H9 (cell line): ENCODE data around the gene CD1D. TPM values are rescaled to one million over a fixed set of nuclear protein-coding genes. Genes with fewer than 3 reads are reported as not detected.

ENCODE experiments used
- DNase-seq: peaks from one replicate; pipeline ENCODE4 v3.0.0-alpha.2; 2017
- H2AFZ ChIP-seq: one replicate; pipeline ENCODE4 v1.6.1; 2013; ENCODE audit warnings: mild to moderate bottlenecking, low read length, control low read depth, moderate library complexity
- H2AK5ac ChIP-seq: 2 replicates; pipeline ENCODE4 v1.6.1; 2013; ENCODE audit warnings: low read length, control low read depth, mixed read lengths; ENCODE audit not compliant: insufficient read length
- H2BK120ac ChIP-seq: one replicate; pipeline ENCODE4 v1.6.1; 2013; ENCODE audit warnings: low read depth, mild to moderate bottlenecking, low read length, control low read depth, inconsistent platforms; ENCODE audit not compliant: poor library complexity, severe bottlenecking
- H2BK12ac ChIP-seq: 2 replicates; pipeline ENCODE4 v1.6.1; 2013; ENCODE audit warnings: low read length, control low read depth, mixed read lengths, low read depth; ENCODE audit not compliant: insufficient read length
- H2BK15ac ChIP-seq: 2 replicates; pipeline ENCODE4 v1.6.1; 2013; ENCODE audit warnings: low read depth, low read length, control low read depth
- H2BK20ac ChIP-seq: one replicate; pipeline ENCODE4 v1.6.1; 2013; ENCODE audit warnings: low read depth, mild to moderate bottlenecking, low read length, control low read depth, inconsistent platforms; ENCODE audit not compliant: poor library complexity, severe bottlenecking
- H2BK5ac ChIP-seq: 2 replicates; pipeline ENCODE4 v1.6.1; 2013; ENCODE audit warnings: low read length, control low read depth, mixed read lengths; ENCODE audit not compliant: insufficient read length
- H3K14ac ChIP-seq: 2 replicates; pipeline ENCODE4 v1.6.1; 2013; ENCODE audit warnings: low read length, control low read depth; ENCODE audit not compliant: insufficient read depth
- H3K18ac ChIP-seq: 2 replicates; pipeline ENCODE4 v1.6.1; 2013; ENCODE audit warnings: low read depth, mild to moderate bottlenecking, mixed read lengths, low read length, control low read depth; ENCODE audit not compliant: insufficient read length
- H3K23ac ChIP-seq: 2 replicates; pipeline ENCODE4 v1.6.1; 2013; ENCODE audit warnings: low read length, control low read depth, mixed read lengths, low read depth; ENCODE audit not compliant: insufficient read length
- H3K23me2 ChIP-seq: 2 replicates; pipeline ENCODE4 v1.6.1; 2013; ENCODE audit warnings: low read depth, mild to moderate bottlenecking, mixed read lengths, low read length, control low read depth; ENCODE audit not compliant: insufficient read length, poor library complexity, severe bottlenecking
- H3K27ac ChIP-seq: 2 replicates; pipeline ENCODE4 v1.5.1; 2013; ENCODE audit warnings: low read length, control low read depth, mixed read lengths, low read depth; ENCODE audit not compliant: insufficient read length
- H3K27me3 ChIP-seq: 2 replicates; pipeline ENCODE4 v1.6.1; 2013; ENCODE audit warnings: low read length, control low read depth, inconsistent platforms; ENCODE audit not compliant: insufficient read depth
- H3K4ac ChIP-seq: 2 replicates; pipeline ENCODE4 v1.6.1; 2013; ENCODE audit warnings: low read depth, mild to moderate bottlenecking, control low read depth, inconsistent platforms, low read length, moderate library complexity
- H3K4me1 ChIP-seq: 2 replicates; pipeline ENCODE4 v1.6.1; 2013; ENCODE audit warnings: low read length, control low read depth, inconsistent platforms; ENCODE audit not compliant: insufficient read depth
- H3K4me2 ChIP-seq: 2 replicates; pipeline ENCODE4 v1.6.1; 2013; ENCODE audit warnings: low read length, control low read depth, mixed read lengths; ENCODE audit not compliant: insufficient read length, insufficient read depth
- H3K56ac ChIP-seq: 2 replicates; pipeline ENCODE4 v1.6.1; 2013; ENCODE audit warnings: low read depth, mild to moderate bottlenecking, mixed read lengths, low read length, control low read depth; ENCODE audit not compliant: insufficient read length
- H3K79me1 ChIP-seq: 2 replicates; pipeline ENCODE4 v1.6.1; 2013; ENCODE audit warnings: low read depth, mild to moderate bottlenecking, moderate library complexity, low read length, control low read depth, inconsistent platforms; ENCODE audit not compliant: insufficient read depth, poor library complexity, severe bottlenecking
- H3K79me2 ChIP-seq: 2 replicates; pipeline ENCODE4 v1.6.1; 2013; ENCODE audit warnings: low read length, control low read depth, inconsistent platforms; ENCODE audit not compliant: insufficient read depth
- H3K9ac ChIP-seq: 2 replicates; pipeline ENCODE4 v1.6.1; 2013; ENCODE audit warnings: low read length, control low read depth, mixed read lengths; ENCODE audit not compliant: insufficient read length; ENCODE audit errors: extremely low read depth
- H3K9me3 ChIP-seq: one replicate; pipeline ENCODE4 v1.6.1; 2013; ENCODE audit warnings: low read depth, low read length, inconsistent platforms; ENCODE audit not compliant: control insufficient read depth
- H3T11ph ChIP-seq: one replicate; pipeline ENCODE4 v1.6.1; 2013; ENCODE audit warnings: mild to moderate bottlenecking, low read length, control low read depth, inconsistent platforms
- H4K20me1 ChIP-seq: one replicate; pipeline ENCODE4 v1.6.1; 2013; ENCODE audit not compliant: control insufficient read depth, insufficient read length, insufficient read depth
- H4K5ac ChIP-seq: 2 replicates; pipeline ENCODE4 v1.6.1; 2013; ENCODE audit warnings: low read depth, mild to moderate bottlenecking, mixed read lengths, low read length, control low read depth; ENCODE audit not compliant: insufficient read length
- H4K8ac ChIP-seq: replicated peaks from 2 replicates; pipeline ENCODE4 v1.6.1; 2013; ENCODE audit warnings: low read length, control low read depth, mixed read lengths, low read depth; ENCODE audit not compliant: insufficient read length
- H4K91ac ChIP-seq: 2 replicates; pipeline ENCODE4 v1.6.1; 2013; ENCODE audit warnings: low read depth, mild to moderate bottlenecking, moderate library complexity, mixed read lengths, low read length, control low read depth; ENCODE audit not compliant: insufficient read length
- H3K27ac Mint-ChIP-seq, 3 experiments: 2 replicates in 2 of 3; 3 replicates in 1 of 3; pipeline ENCODE4 v1.8.0; 2020 to 2021; ENCODE audit warnings: mixed read lengths in 3 of 3, mild to moderate bottlenecking in 1 of 3, moderate library complexity in 1 of 3
- H3K27me3 Mint-ChIP-seq: 2 replicates; pipeline ENCODE4 v1.8.0; 2021; ENCODE audit warnings: low read depth, mild to moderate bottlenecking, moderate library complexity, mixed read lengths
- H3K36me3 Mint-ChIP-seq, 3 experiments: 2 replicates in 2 of 3; 3 replicates in 1 of 3; pipeline ENCODE4 v1.8.0; 2020 to 2021; ENCODE audit warnings: low read depth in 3 of 3, mixed read lengths in 3 of 3; ENCODE audit not compliant: insufficient read depth in 1 of 3
- H3K4me1 Mint-ChIP-seq, 2 experiments: 2 replicates each; pipeline ENCODE4 v1.8.0; 2020; ENCODE audit warnings: mixed read lengths in 2 of 2
- H3K4me3 Mint-ChIP-seq, 2 experiments: 2 replicates in 1 of 2; 3 replicates in 1 of 2; pipeline ENCODE4 v1.8.0; 2020 to 2021; ENCODE audit warnings: mild to moderate bottlenecking in 2 of 2, mixed read lengths in 2 of 2, moderate library complexity in 1 of 2
- H3K9me3 Mint-ChIP-seq, 2 experiments: 2 replicates in 1 of 2; 3 replicates in 1 of 2; pipeline ENCODE4 v1.8.0; 2020; ENCODE audit warnings: mild to moderate bottlenecking in 2 of 2, mixed read lengths in 2 of 2, moderate library complexity in 1 of 2
- WGBS: extraction: QIAGEN DNeasy Blood & Tissue Kit; methylation state at CpG from one replicate; pipeline ENCODE4 v1.1.7; 2013; ENCODE audit warnings: missing lambda C conversion rate, low lambda C conversion rate, mixed read lengths; ENCODE audit not compliant: insufficient read length; ENCODE audit errors: extremely low coverage; 5-methylcytosine and 5-hydroxymethylcytosine counted together
- total RNA-seq: library from RNA; stranded (reverse); gene quantifications from 2 replicates; pipeline ENCODE4 v1.2.1, GENCODE V29; 2021
- TF ChIP-seq, protein P1 (sequence below): fragments of 200-600 bp; sonication (generic); conservative IDR thresholded peaks from 3 replicates; pipeline ENCODE4 v1.8.0; 2021; ENCODE audit warnings: antibody characterized with exemption, mild to moderate bottlenecking

CD1D gene
- total RNA-seq, 1 experiment from 2014 or later = 0.98 TPM

GRCh38 chr1:158200527-158200926 lies 19.8 kb downstream of the CD1D start:
- H3K27me3 Mint-ChIP-seq = no peaks in the 10 kb centered on the region
- Histone ChIP-seq H3T11ph (no peak overlapping the region), H3K4me1 (no peaks in the 10 kb centered on the region), H3K14ac (no peak overlapping the region), H2AK5ac (no peak overlapping the region), H2BK20ac (no peak overlapping the region), H2BK120ac (no peak overlapping the region), H2BK12ac (no peak overlapping the region), H3K56ac (no peak overlapping the region), H3K23me2 (no peaks in the 10 kb centered on the region), H3K23ac (no peak overlapping the region), H4K91ac (no peak overlapping the region), H3K4ac (no peak overlapping the region), H4K5ac (no peak overlapping the region), H3K27ac (no peak overlapping the region), H3K9ac (no peak overlapping the region), H3K9me3 (no peaks in the 10 kb centered on the region), H4K8ac (no peak overlapping the region), H3K79me1 (no peaks in the 10 kb centered on the region), H3K18ac (no peak overlapping the region), H4K20me1 (no peaks in the 10 kb centered on the region), H2BK5ac (no peak overlapping the region), H2AFZ (no peak overlapping the region), H2BK15ac (no peak overlapping the region), H3K4me2 (no peak overlapping the region), H3K79me2 (no peaks in the 10 kb centered on the region), H3K27me3 (no peaks in the 10 kb centered on the region)
- WGBS = no CpG with 5 or more reads among the region's 1 CpG
- 0 out of 7 replicates have a peak overlapping the region, but pooled peaks of 1 of the 3 experiments have one; percentile 11 for H3K27ac Mint-ChIP-seq
- no peaks in the 10 kb centered on the region; a peak in 1 of 5 replicates for H3K9me3 Mint-ChIP-seq
- TF ChIP-seq, protein P1, sequence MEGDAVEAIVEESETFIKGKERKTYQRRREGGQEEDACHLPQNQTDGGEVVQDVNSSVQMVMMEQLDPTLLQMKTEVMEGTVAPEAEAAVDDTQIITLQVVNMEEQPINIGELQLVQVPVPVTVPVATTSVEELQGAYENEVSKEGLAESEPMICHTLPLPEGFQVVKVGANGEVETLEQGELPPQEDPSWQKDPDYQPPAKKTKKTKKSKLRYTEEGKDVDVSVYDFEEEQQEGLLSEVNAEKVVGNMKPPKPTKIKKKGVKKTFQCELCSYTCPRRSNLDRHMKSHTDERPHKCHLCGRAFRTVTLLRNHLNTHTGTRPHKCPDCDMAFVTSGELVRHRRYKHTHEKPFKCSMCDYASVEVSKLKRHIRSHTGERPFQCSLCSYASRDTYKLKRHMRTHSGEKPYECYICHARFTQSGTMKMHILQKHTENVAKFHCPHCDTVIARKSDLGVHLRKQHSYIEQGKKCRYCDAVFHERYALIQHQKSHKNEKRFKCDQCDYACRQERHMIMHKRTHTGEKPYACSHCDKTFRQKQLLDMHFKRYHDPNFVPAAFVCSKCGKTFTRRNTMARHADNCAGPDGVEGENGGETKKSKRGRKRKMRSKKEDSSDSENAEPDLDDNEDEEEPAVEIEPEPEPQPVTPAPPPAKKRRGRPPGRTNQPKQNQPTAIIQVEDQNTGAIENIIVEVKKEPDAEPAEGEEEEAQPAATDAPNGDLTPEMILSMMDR = no peak
- no peak overlapping the region for H3K4me3 Mint-ChIP-seq
- no peak for DNase-seq
- H3K36me3 Mint-ChIP-seq = no peaks in the 10 kb centered on the region
- peaks cover 7 to 10% of the 10 kb centered on the region in 2 experiments; a peak in 3 of 4 replicates for H3K4me1 Mint-ChIP-seq
